Karpas-422 (cell line): ENCODE results near the gene CTNNA2. TPM values are rescaled to one million over a fixed set of nuclear protein-coding genes. Genes with fewer than 3 reads are reported as not detected.

Source experiments
- DNase-seq: peaks from one replicate; pipeline ENCODE4 v3.0.0-alpha.2; 2015
- H2AFZ ChIP-seq: fragments of 200-600 bp; sonication (generic); 2 replicates; pipeline ENCODE4 v1.6.1; 2014; ENCODE audit warnings: antibody characterized with exemption, low read length, mixed read lengths
- H3K27ac ChIP-seq: fragments of 200-600 bp; sonication (generic); 2 replicates; pipeline ENCODE4 v1.5.1; 2014; ENCODE audit warnings: mild to moderate bottlenecking, low read length, moderate library complexity
- H3K27me3 ChIP-seq: fragments of 200-600 bp; sonication (generic); 2 replicates; pipeline ENCODE4 v1.6.1; 2014; ENCODE audit warnings: low read length, mixed read lengths
- H3K36me3 ChIP-seq: fragments of 200-600 bp; sonication (generic); 2 replicates; pipeline ENCODE4 v1.6.1; 2014; ENCODE audit warnings: low read length, mixed read lengths; ENCODE audit not compliant: insufficient read depth
- H3K4me1 ChIP-seq: fragments of 200-600 bp; sonication (generic); 2 replicates; pipeline ENCODE4 v1.6.1; 2014; ENCODE audit warnings: mild to moderate bottlenecking, low read length, mixed read lengths
- H3K4me2 ChIP-seq: fragments of 200-600 bp; sonication (generic); 2 replicates; pipeline ENCODE4 v1.6.1; 2014; ENCODE audit warnings: low read length, low read depth, mild to moderate bottlenecking; ENCODE audit not compliant: poor library complexity, severe bottlenecking
- H3K4me3 ChIP-seq: fragments of 200-600 bp; sonication (generic); 2 replicates; pipeline ENCODE4 v1.5.1; 2014; ENCODE audit warnings: mild to moderate bottlenecking, antibody characterized with exemption, low read length, mixed read lengths
- H3K79me2 ChIP-seq: fragments of 200-600 bp; sonication (generic); 2 replicates; pipeline ENCODE4 v1.6.1; 2014; ENCODE audit warnings: mild to moderate bottlenecking, low read length, mixed read lengths
- H3K9ac ChIP-seq: fragments of 200-600 bp; sonication (generic); 2 replicates; pipeline ENCODE4 v1.6.0; 2014; ENCODE audit warnings: low read length
- H3K9me2 ChIP-seq: fragments of 200-600 bp; sonication (generic), shearing (Covaris generic); replicated peaks from 2 replicates; pipeline ENCODE4 v1.6.0; 2014; ENCODE audit warnings: mild to moderate bottlenecking, low read length, moderate library complexity; ENCODE audit not compliant: insufficient read depth
- H3K9me3 ChIP-seq: fragments of 300-700, 200-600 bp; sonication (generic); 2 replicates; pipeline ENCODE4 v1.6.1; 2014; ENCODE audit warnings: low read length, mixed read lengths
- H4K20me1 ChIP-seq: fragments of 200-600 bp; sonication (generic); 2 replicates; pipeline ENCODE4 v1.6.1; 2014; ENCODE audit warnings: mild to moderate bottlenecking, antibody characterized with exemption, low read length, low read depth; ENCODE audit not compliant: insufficient read depth
- total RNA-seq: library from RNA; depleted of rRNA; stranded (reverse); fragments of >200 nt; shearing (Covaris generic); gene quantifications from 2 replicates; pipeline ENCODE4 v1.2.3, GENCODE V29; 2014; ENCODE audit warnings: low replicate concordance

CTNNA2 gene
- total RNA-seq, 1 experiment from 2014 or later = not detected

- Histone ChIP-seq H3K4me2 (no peak overlapping the region), H3K27me3 (no peaks in the 10 kb centered on the region), H3K4me1 (no peaks in the 10 kb centered on the region), H3K9me2 (no peaks in the 10 kb centered on the region), H3K9me3 (no peaks in the 10 kb centered on the region), H4K20me1 (no peaks in the 10 kb centered on the region), H3K36me3 (no peaks in the 10 kb centered on the region), H2AFZ (no peak overlapping the region), H3K79me2 (no peaks in the 10 kb centered on the region), H3K27ac (no peak overlapping the region), H3K9ac (no peak overlapping the region), H3K4me3 (no peak overlapping the region)
- DNase-seq = no peak
Observed at GRCh38 chr2:80151248-80151647, 638.4 kb downstream of the CTNNA2 start.

GRCh38 chr2:80151651-80152050 lies 638.8 kb downstream of the CTNNA2 start:
- H3K4me2 ChIP-seq = no peak overlapping the region
- H3K4me1 ChIP-seq = no peaks in the 10 kb centered on the region
- no peaks in the 10 kb centered on the region for H3K9me3 ChIP-seq
- no peaks in the 10 kb centered on the region for H3K27me3 ChIP-seq
- H3K9me2 ChIP-seq = no peaks in the 10 kb centered on the region
- no peak overlapping the region for H3K4me3 ChIP-seq
- no peak for DNase-seq
- H3K79me2 ChIP-seq = no peaks in the 10 kb centered on the region
- H3K27ac ChIP-seq = no peak overlapping the region
- H4K20me1 ChIP-seq = no peaks in the 10 kb centered on the region
- H3K36me3 ChIP-seq = no peaks in the 10 kb centered on the region
- H3K9ac ChIP-seq = no peak overlapping the region
- no peak overlapping the region for H2AFZ ChIP-seq

GRCh38 chr2:80153151-80153550 lies 640.3 kb downstream of the CTNNA2 start:
- Histone ChIP-seq H3K9me2 (no peaks in the 10 kb centered on the region), H3K27ac (no peak overlapping the region), H3K4me2 (no peak overlapping the region), H3K79me2 (no peaks in the 10 kb centered on the region), H3K27me3 (no peaks in the 10 kb centered on the region), H3K4me1 (no peaks in the 10 kb centered on the region), H3K9ac (no peak overlapping the region), H4K20me1 (no peaks in the 10 kb centered on the region), H3K4me3 (no peak overlapping the region), H2AFZ (no peak overlapping the region), H3K9me3 (no peaks in the 10 kb centered on the region), H3K36me3 (no peaks in the 10 kb centered on the region)
- DNase-seq = no peak

- no peak overlapping the region for H2AFZ ChIP-seq
Observed at GRCh38 chr2:80153768-80154167, 640.9 kb downstream of the CTNNA2 start.

GRCh38 chr2:80154231-80154915 lies 641.5 kb downstream of the CTNNA2 start:
- DNase-seq = no peak
- Histone ChIP-seq H3K4me3 (no peak overlapping the region), H3K4me1 (no peaks in the 10 kb centered on the region), H3K79me2 (no peaks in the 10 kb centered on the region), H3K9ac (no peak overlapping the region), H4K20me1 (no peaks in the 10 kb centered on the region), H3K36me3 (no peaks in the 10 kb centered on the region), H2AFZ (no peak overlapping the region), H3K9me3 (no peaks in the 10 kb centered on the region), H3K9me2 (no peaks in the 10 kb centered on the region), H3K27me3 (no peaks in the 10 kb centered on the region), H3K27ac (no peak overlapping the region), H3K4me2 (no peak overlapping the region)

More at GRCh38 chr2:80153768-80154167, 640.9 kb downstream of the CTNNA2 start:
- no peak overlapping the region for H3K27ac ChIP-seq
- no peaks in the 10 kb centered on the region for H3K9me3 ChIP-seq
- H4K20me1 ChIP-seq = no peaks in the 10 kb centered on the region
- no peaks in the 10 kb centered on the region for H3K9me2 ChIP-seq
- H3K4me3 ChIP-seq = no peak overlapping the region
- no peaks in the 10 kb centered on the region for H3K27me3 ChIP-seq
- H3K9ac ChIP-seq = no peak overlapping the region
- H3K79me2 ChIP-seq = no peaks in the 10 kb centered on the region
- no peaks in the 10 kb centered on the region for H3K4me1 ChIP-seq
- DNase-seq = no peak
- no peak overlapping the region for H3K4me2 ChIP-seq
- H3K36me3 ChIP-seq = no peaks in the 10 kb centered on the region

GRCh38 chr2:80164375-80164774 lies 651.5 kb downstream of the CTNNA2 start:
- Histone ChIP-seq H3K79me2 (no peaks in the 10 kb centered on the region), H3K9me3 (no peaks in the 10 kb centered on the region), H3K36me3 (no peaks in the 10 kb centered on the region), H3K9ac (no peak overlapping the region), H3K9me2 (no peaks in the 10 kb centered on the region), H3K27ac (no peak overlapping the region), H3K4me2 (no peak overlapping the region), H2AFZ (no peak overlapping the region), H4K20me1 (no peaks in the 10 kb centered on the region), H3K4me3 (no peak overlapping the region), H3K4me1 (no peaks in the 10 kb centered on the region), H3K27me3 (no peaks in the 10 kb centered on the region)
- no peak for DNase-seq

GRCh38 chr2:80166483-80167171 lies 653.8 kb downstream of the CTNNA2 start:
- Histone ChIP-seq H3K4me1 (peaks cover 2% of the 10 kb centered on the region), H3K9ac (no peak overlapping the region), H3K4me2 (no peak overlapping the region), H3K9me3 (no peaks in the 10 kb centered on the region), H3K36me3 (no peaks in the 10 kb centered on the region), H3K27ac (no peak overlapping the region), H3K79me2 (no peaks in the 10 kb centered on the region), H4K20me1 (no peaks in the 10 kb centered on the region), H2AFZ (no peak overlapping the region), H3K27me3 (no peaks in the 10 kb centered on the region), H3K9me2 (no peaks in the 10 kb centered on the region), H3K4me3 (no peak overlapping the region)
- DNase-seq = no peak

GRCh38 chr2:80167284-80167808 lies 654.5 kb downstream of the CTNNA2 start:
- H3K4me3 ChIP-seq = no peak overlapping the region
- no peak overlapping the region for H3K9ac ChIP-seq
- H3K4me1 ChIP-seq = peaks cover 8% of the 10 kb centered on the region
- H3K27me3 ChIP-seq = no peaks in the 10 kb centered on the region
- H4K20me1 ChIP-seq = no peaks in the 10 kb centered on the region
- no peaks in the 10 kb centered on the region for H3K36me3 ChIP-seq
- no peaks in the 10 kb centered on the region for H3K9me3 ChIP-seq
- H3K9me2 ChIP-seq = no peaks in the 10 kb centered on the region
- H2AFZ ChIP-seq = no peak overlapping the region
- no peak overlapping the region for H3K27ac ChIP-seq
- H3K79me2 ChIP-seq = no peaks in the 10 kb centered on the region
- no peak for DNase-seq
- no peak overlapping the region for H3K4me2 ChIP-seq
